Dedifferentiated amniotic fluid mesenchymal stem cell (primary cell): ENCODE data around the gene NRGN.

Experiments used
- DNase-seq: peaks from one replicate; pipeline ENCODE4 v3.0.0-alpha.2; 2016; ENCODE audit errors: extremely low spot score

NRGN gene

GRCh38 chr11:124788521-124788920, 48.8 kb downstream of the NRGN start:
- no peak for DNase-seq

GRCh38 chr11:124791626-124792341, 52.0 kb downstream of the NRGN start:
- DNase-seq: no peak

GRCh38 chr11:124793466-124794278, 53.9 kb downstream of the NRGN start:
- no peak for DNase-seq

DNA sequence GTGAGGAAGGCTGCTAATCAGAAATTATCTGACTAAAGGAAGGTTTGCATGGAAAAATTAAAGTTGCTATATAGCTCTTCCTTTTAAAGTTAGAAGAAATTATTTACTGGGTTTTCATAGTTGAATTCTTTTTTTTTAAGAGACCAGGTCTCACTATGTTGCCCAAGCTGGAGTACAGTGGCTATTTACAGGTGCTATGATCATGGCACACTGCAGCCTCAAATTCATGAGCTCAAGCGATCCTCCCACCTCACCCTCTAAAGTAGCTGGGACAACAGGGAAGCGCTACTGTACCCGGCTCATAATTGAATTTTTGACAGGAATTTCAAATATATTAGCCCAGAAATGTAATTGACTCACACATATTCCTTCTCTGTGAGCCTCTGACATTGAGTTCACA, 56.6 kb downstream of the NRGN start:
- DNase-seq: no peak
